HG03520 (cell line): ENCODE measurements around the gene LYPD6.
"Not testable (repeated sequence)": the region's sequence is repeated elsewhere in the genome, so short reads cannot be mapped to it uniquely, and the experiment has no call there.

Source experiments
- ATAC-seq: cut with Tn5 transposase; IDR thresholded peaks from one replicate; pipeline ENCODE4 v1.9.1; 2021; ENCODE audit warnings: mild to moderate bottlenecking, moderate library complexity; ENCODE audit not compliant: unreplicated experiment

The LYPD6 gene, protein sequence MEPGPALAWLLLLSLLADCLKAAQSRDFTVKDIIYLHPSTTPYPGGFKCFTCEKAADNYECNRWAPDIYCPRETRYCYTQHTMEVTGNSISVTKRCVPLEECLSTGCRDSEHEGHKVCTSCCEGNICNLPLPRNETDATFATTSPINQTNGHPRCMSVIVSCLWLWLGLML

GRCh38 chr2:149330127-149331022 is at the start of gene LYPD6:
TSS of gene LYPD6 (plus strand) at chr2:149330587. CDS start at chr2:149437709, 107,122 bp downstream.
- peak; percentile 67 for ATAC-seq

- ATAC-seq = no peak
Observed at GRCh38 chr2:149281441-149281840, 48.9 kb upstream of the LYPD6 start.

- ATAC-seq = no peak
Observed at GRCh38 chr2:149290662-149291061, 39.7 kb upstream of the LYPD6 start.

DNA sequence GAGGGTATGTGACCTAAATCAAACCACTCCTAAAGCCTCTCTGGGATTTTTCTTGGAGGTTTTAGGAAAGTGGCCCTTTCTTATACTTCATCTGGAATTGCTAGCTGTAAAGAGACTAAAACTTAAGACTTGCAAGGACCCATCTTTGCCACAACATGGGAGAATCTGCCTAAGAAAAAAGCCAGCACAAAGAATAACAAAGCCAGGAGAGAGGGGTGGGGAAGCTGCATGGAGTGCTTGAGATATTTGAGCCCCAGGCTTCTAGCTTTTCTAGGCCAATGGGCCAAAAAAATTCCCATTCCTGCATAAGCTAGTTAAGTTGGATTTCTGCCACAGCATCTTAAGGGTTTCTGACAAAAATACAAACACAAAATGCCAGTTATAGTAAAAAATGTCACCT is 38.5 kb upstream of the LYPD6 start:
- ATAC-seq = no peak

DNA sequence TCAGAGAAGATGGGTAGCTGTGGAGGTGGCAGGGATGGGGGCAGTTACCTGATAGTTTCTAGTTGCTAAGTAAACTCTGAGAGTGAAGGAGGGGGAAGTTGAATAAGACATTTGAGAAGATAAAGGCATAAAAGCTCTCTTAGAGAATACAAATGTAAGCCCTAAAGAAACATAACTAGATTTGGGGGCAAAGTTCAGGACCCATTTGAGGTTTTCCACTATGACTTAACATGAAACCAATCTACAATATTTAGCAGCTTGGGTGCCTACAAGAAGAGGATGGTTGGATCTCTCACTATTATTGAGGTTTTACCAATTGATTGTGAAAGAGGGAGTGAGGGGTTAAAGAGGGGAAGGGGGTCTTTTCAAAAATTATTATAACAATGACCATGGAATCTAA is 34.4 kb upstream of the LYPD6 start:
- no peak for ATAC-seq

DNA sequence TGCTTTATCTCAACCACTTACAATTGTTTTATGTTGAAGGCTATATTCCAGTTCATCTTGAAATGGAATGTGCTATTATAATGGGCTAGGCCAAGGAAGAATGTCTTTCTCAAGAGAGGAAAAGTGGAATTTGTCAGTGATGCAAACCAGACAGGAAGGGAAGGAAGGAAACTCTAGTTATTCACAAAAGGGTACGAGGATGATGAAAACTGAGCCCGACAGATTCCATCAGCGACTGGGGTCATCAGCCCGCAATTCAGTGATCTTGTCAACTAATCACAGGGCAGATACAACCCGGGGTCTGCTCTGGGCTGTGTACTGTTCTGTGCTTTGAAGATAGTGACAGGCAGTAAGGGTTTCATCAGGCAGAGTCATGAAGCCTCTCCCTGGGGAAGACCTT is 23.4 kb upstream of the LYPD6 start:
- ATAC-seq = no peak

DNA sequence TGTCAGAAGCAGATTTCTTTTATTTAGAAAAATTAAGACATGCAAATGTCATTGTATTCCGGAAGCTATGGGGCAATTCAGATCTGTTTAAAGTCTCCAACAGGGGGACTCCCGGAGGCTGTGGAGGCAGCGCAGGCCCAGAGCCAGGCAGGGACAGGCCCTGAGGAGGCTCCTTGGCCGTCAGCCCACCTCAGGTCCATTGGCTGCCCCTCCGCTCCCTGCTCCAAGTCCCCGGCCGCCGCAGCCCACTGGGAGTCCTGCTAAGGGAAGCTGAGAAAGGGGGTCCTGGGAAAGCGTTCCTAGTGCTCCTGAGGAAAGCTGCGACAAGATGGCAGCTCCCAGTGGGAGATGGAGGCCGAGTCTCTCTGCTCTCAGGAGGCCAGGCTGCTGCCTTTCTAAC is 20.0 kb upstream of the LYPD6 start:
- no peak for ATAC-seq

DNA sequence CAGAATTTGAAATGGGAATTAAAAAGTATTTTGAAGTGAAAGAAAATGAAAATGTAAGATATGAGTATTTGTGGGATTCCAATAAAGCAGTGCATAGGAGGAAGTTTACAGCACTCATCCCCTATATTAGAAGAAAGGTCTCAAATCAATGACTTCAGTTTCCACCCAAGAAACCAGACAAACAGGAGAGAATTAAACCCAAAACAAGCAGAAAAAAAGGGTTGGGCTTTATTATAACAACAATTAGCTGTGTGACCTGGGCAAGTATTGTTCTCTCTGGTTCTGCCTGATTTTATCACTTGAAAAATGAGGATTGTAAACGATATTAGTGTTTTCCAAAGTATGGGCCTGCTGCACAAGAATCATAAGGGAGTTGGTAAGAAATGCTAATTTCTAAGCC is 18.3 kb upstream of the LYPD6 start:
- ATAC-seq = no peak

- ATAC-seq = peak; percentile 92
Observed at GRCh38 chr2:149313512-149313972, 16.8 kb upstream of the LYPD6 start.

- no peak for ATAC-seq
Observed at GRCh38 chr2:149314687-149315086, 15.7 kb upstream of the LYPD6 start.

DNA sequence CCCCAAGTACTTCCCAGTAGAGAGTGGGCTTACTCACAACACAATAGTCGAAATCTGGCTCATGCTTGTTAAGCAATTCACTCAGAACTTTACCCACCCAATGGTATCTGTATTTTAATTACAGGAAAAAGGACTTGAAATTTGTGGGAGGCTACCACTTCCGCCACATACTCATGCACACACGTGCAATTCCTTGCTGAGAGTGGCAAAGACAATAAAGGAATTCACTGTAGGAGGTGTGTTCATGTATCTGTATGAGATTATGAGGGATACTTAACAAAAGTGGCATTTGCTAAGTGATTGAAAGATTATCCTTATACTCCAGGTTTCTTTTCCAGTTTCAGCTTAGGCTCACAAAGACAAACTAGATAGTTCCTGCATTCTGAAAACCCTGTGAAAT is 14.9 kb upstream of the LYPD6 start:
- no peak for ATAC-seq

DNA sequence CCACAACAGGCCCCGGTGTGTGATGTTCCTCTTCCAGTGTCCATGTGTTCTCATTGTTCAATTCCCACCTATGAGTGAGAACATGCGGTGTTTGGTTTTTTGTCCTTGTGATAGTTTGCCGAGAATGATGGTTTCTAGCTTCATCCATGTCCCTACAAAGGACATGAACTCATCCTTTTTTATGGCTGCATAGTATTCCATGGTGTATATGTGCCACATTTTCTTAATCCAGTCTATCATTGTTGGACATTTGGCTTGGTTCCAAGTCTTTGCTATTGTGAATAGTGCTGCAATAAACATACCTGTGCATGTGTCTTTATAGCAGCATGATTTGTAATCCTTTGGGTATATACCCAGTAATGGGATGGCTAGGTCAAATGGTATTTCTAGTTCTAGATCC is 11.8 kb upstream of the LYPD6 start:
- not testable (repeated sequence) for ATAC-seq

DNA sequence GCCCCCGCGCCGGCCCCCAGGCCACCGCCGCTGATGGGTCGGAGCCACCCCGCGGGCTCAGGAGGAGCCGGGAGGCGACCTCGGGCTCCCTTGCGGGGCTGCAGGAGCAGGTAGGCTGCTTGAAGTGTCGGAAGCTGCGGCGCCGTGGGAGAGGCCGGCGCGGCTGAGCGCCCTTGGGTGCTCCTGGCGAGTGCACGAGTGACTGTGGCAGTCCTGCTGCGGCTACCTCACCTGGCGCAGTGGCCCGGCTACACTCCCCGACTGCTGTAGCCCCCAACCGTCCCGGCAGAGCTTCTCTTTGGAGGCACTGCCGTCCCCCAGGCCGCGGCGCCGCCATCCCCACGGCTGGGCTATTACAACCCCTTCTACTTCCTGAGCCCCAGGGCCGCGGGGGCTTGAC is 10.0 kb upstream of the LYPD6 start:
- ATAC-seq = no peak

DNA sequence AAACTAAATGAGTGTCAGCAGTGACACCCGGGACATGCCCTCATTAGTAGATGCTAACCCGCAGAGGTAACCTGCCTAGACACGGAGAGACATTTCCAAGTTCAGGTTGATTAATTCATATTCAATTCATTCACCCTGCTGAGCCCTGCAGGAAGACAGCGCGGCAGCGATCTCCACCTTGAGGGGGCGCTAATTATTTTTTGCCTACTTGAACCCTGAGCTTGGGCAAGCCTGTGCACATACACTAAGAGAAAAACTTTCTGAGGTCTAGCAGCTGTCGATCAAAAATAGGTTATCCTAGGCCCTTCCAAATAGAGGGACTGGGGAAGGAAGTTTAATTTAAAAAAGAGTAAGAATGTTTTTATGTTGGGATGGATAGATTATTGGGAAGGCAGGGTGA is 1.3 kb upstream of the LYPD6 start:
- ATAC-seq = no peak

DNA sequence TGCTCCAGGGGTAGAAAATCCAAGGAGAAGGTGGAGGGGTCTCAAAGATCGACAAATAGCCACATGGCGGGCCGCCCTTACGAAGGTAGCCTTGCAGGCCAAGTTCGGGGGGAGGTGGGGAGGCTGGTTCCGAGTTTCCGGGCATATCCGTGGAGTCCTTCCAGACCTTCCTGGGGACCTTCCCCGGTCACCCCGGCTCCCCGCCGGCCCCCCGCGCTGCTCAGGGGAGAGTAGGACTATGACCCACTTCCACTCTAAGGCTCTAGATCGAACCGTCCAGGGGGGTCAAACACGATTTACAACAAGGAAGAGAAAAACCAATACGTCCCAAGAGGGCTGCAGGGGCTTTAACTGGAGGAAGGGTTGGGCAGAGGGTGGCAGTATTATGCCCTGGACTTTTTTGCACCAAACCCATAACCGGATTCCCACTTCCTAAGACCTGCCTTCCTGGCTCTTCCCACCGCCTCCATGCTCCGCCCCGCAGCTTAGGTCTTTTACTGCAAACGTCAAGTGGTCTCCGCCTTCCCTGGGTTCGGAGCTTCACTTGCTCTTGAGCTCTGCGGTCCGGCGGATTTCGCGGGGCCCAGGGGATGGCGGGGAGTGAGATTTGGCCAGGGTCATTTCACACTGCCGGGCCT is 779 bp upstream of the LYPD6 start:
- peak; percentile 6 for ATAC-seq

DNA sequence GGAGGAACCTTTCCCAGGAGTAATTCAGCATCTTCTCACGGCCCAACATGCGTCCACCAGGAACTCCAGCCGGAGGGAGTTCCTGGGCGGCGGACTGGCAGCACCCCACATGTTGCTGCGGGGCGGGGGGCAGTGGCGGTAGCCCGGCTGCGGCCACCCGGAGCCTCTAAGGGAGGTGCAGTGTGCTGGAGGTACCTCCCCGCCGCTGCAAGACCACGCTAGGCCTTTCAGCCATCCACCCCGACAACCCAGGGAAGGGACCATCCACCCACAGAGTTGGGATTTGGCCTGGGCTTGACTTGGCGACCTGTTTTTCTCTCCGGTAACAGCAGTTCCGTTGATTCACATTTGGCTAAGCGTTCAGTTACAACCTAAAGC is 625 bp downstream of the LYPD6 start:
- no peak for ATAC-seq

- no peak for ATAC-seq
Observed at GRCh38 chr2:149332364-149332763, 2.0 kb downstream of the LYPD6 start.

DNA sequence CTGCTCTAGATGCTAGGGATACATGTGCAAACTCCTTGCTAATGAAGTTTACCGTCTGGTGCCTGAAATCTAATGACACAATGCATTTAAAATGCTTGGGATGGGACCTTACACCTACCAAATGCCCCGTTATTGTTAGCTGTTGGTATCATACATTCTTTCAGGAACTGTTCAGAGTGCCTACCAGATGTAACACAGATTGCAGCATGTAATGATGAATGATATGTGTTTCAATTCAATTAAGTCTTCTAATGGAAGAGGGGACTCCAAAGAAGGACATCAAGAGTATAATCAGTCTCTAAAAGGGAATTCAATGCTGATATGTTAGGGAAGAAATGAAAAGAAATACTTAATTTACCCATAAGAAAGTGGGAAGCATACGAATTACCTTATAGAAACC is 3.2 kb downstream of the LYPD6 start:
- ATAC-seq = no peak

DNA sequence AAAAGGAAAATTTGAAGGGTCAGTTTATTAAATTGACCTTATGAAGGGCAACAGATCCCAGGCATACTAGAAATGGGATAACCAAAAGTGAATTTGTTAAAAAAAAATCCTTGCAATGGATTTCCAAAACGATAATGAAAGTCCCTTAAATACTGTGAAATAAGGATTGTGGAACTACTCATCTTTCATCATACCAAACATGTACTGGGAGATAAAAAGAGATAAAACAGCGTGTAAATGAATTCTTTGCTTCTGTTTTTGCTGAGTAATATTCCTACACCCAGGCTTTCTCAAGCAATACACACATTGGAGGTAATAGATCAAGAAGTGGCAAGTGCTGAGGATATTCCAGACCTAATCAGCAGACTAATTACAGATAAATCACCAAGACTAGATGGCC is 3.8 kb downstream of the LYPD6 start:
- ATAC-seq = no peak

DNA sequence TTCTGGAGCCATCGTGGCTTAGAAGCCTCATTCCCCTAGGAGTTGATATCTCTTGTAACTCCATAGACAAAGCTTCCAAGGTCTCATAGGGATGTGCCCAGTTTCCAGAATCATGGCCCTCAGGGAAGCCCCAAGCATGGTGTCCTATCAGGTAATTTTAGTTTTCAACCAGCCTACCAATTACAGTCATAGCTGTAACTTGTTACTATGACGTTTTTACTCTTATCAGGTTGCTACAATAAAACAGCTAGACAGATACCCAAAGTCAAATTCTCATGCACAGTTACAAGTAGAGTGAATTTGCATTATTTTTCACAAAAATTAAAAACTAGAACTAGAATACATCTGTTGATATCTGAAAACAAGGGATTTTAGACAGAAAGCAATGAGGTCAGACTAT is 8.9 kb downstream of the LYPD6 start:
- no peak for ATAC-seq

DNA sequence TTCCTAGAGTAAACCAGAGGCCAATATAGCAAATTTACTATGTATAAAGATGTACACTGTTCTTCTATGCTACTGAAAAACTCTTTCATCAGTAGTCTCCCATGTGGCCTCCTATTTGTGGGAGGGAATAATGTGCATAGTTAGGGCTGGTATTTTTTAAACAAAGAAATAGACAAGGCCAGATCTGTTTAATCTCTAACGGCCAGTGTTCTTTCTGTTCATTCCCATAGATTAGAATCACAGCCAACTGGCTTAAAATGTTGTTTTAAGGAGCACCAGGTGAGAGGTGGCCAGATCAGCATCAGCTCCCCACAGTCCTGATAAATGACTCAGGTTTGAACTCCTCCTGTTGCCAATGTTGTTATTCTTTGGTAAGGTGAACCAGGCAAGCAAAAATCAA is 12.1 kb downstream of the LYPD6 start:
- no peak for ATAC-seq

DNA sequence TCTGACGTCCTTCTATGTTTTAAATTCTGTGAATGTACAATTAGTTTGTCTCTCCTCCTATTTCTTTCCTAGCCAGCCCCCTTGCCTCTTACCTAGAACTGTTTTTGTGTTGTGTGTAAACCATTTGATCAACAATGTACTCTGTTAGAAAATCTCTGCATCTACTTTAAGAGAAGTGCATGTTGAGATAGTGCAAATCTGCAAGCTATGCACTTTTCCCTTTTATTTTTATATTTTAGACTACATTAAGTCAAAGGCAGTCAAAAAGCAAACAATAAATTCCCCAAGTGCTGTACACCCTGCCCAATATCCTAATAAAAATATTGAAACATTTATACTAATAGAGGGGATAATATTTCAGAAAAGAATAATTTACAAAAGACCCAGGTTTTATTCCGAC is 13.7 kb downstream of the LYPD6 start:
- no peak for ATAC-seq
